Kidney (tissue), 14 donors: ENCODE data around the gene USP5. TPM values are rescaled to one million over a fixed set of nuclear protein-coding genes. Genes with fewer than 3 reads are reported as not detected.
A peak's percentile ranks its signal among the peaks of the same experiment; 100 is the strongest.

Source experiments
- DNase-seq, 5 donors: peaks; one replicate each; pipeline ENCODE4 v3.0.0-alpha.2; 2013 to 2020
- FAIRE-seq: peaks from 2 replicates; lab custom pipeline; 2012; peaks lifted over from hg19 to GRCh38; lab: Jason Lieb, UNC
- H3K27ac ChIP-seq, 2 donors: one replicate each; pipeline ENCODE4 v1.7.0; 2013; ENCODE audit warnings: low read depth in 2 of 2, low read length in 2 of 2, inconsistent platforms in 1 of 2
- H3K27me3 ChIP-seq: one replicate; pipeline ENCODE4 v1.7.1; 2013; ENCODE audit warnings: low read length, inconsistent platforms; ENCODE audit not compliant: control insufficient read depth, insufficient read depth
- H3K36me3 ChIP-seq, 3 donors: one replicate each; pipeline versions ENCODE4 v1.7.0 to v1.7.1; 2013; ENCODE audit warnings: low read length in 3 of 3, control low read depth in 1 of 3, inconsistent platforms in 1 of 3; ENCODE audit not compliant: insufficient read depth in 3 of 3, control insufficient read depth in 2 of 3
- H3K4me1 ChIP-seq, 3 donors: one replicate each; pipeline versions ENCODE4 v1.7.0 to v1.7.1; 2013; ENCODE audit warnings: low read length in 3 of 3, inconsistent platforms in 1 of 3, low read depth in 1 of 3; ENCODE audit not compliant: control insufficient read depth in 2 of 3, insufficient read depth in 2 of 3
- H3K4me3 ChIP-seq, 3 donors: one replicate each; pipeline versions ENCODE4 v1.7.0 to v1.8.1; 2013; ENCODE audit warnings: low read length in 3 of 3, control low read depth in 1 of 3, inconsistent platforms in 1 of 3
- H3K9ac ChIP-seq, 3 donors: one replicate each; pipeline versions ENCODE4 v1.7.0 to v1.7.1; 2013; ENCODE audit warnings: low read length in 3 of 3, control low read depth in 1 of 3, inconsistent platforms in 1 of 3
- H3K9me3 ChIP-seq, 3 donors: one replicate each; pipeline versions ENCODE4 v1.7.0 to v1.7.1; 2013; ENCODE audit warnings: low read length in 3 of 3, control low read depth in 1 of 3, inconsistent platforms in 1 of 3; ENCODE audit not compliant: control insufficient read depth in 2 of 3, insufficient read depth in 1 of 3
- intact Hi-C: fragments of 100-400 bp; cut with DNase I; formaldehyde crosslinking; loops from one replicate; pipeline ENCODE4 v1.11.1; 2022
- polyA plus RNA-seq: library from polyadenylated mRNA; stranded (reverse); fragments of 350-450 nt; fragmentation: Illumina TruSeq; extraction: RNeasy Lipid Tissue Mini Kit (QIAGEN cat#74804); gene quantifications from one replicate; pipeline ENCODE4 v1.2.3, GENCODE V29; 2014; ENCODE audit warnings: low read depth, low replicate concordance; ENCODE audit not compliant: insufficient read depth
- total RNA-seq: library from RNA; stranded (reverse); fragmentation: NEBNext Ultra II Directional; extraction: Animal tissue kit (Norgen Biotek cat#: 25700); gene quantifications from one replicate; pipeline ENCODE4 v1.2.1, GENCODE V29; 2021
- TF ChIP-seq, protein P1 (sequence below): IDR thresholded peaks from 3 replicates; pipeline ENCODE4 v1.5.1; 2012; ENCODE audit warnings: mild to moderate bottlenecking, moderate library complexity, borderline replicate concordance; ENCODE audit not compliant: insufficient read depth; ENCODE audit errors: extremely low read depth
- donor health status: control.
- donor health status: control.
- donor health status: control.
- donor health status: control.
- donor health status: control.
- donor health status: DM: yes; HTN: yes; CAD: no.
- donor health status: Normal renal cell carcinoma (clear cell type).

The USP5 gene
- total and polyA plus RNA-seq, 2 donors from 2014 or later: 52.3 to 75.5 TPM

DNA sequence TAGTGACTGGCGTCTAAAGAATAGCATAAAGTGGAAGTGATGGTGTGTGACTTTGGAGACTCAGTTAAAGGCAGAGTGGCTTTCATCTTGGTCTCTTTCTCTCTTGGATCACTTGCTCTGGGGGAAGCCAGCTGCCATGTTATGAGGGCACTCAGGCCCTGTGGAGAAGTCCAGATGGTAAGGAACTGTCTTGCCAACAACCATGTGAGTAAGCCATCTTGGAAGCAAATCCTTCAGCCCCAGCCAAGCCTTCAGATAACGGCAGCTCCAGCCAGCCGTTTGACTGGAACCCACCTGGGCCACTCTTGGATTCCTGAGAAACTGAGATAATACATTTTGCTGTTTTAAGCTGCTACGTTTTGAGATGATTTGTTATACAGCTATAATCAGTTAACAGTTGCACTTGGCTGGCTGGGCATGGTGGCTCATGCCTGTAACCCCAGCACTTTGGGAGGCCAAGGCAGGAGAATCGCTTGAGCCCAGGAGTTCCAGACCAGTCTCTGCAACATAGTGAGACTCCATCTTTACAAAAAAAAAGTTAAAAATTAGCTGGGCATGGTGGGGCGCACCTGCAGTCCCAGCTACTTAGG, 45.0 kb downstream of the USP5 start:
- TF ChIP-seq, protein P1, sequence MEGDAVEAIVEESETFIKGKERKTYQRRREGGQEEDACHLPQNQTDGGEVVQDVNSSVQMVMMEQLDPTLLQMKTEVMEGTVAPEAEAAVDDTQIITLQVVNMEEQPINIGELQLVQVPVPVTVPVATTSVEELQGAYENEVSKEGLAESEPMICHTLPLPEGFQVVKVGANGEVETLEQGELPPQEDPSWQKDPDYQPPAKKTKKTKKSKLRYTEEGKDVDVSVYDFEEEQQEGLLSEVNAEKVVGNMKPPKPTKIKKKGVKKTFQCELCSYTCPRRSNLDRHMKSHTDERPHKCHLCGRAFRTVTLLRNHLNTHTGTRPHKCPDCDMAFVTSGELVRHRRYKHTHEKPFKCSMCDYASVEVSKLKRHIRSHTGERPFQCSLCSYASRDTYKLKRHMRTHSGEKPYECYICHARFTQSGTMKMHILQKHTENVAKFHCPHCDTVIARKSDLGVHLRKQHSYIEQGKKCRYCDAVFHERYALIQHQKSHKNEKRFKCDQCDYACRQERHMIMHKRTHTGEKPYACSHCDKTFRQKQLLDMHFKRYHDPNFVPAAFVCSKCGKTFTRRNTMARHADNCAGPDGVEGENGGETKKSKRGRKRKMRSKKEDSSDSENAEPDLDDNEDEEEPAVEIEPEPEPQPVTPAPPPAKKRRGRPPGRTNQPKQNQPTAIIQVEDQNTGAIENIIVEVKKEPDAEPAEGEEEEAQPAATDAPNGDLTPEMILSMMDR: no peak
- H3K4me3 ChIP-seq: no peak overlapping the region
- no peaks in the 10 kb centered on the region for H3K4me1 ChIP-seq
- no peak for FAIRE-seq
- H3K27ac ChIP-seq: no peak overlapping the region
- no peak overlapping the region for H3K9ac ChIP-seq
- H3K27me3 ChIP-seq: no peaks in the 10 kb centered on the region
- no peaks in the 10 kb centered on the region for H3K36me3 ChIP-seq
- no peaks in the 10 kb centered on the region for H3K9me3 ChIP-seq
- DNase-seq: peak in 1 of 5 donors; percentile 25
- intact Hi-C loops: no loop called here

DNA sequence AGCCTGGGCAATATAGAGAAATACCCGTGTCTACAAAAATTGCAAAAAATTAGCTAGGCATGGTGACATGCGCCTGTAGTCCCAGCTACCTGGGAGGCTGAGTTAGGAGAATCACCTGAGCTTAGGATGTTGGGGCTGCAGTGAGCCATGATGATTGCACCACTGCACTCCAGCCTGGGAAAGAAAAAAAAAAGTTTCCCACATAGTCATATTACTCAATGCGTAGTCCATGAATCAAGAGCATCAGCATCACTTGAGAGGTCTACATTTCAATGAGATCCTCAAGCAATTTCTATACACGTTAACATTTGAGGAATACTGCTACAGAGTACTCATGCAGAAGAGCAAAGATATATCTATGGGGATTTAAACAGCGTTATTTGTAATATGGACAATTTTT, 47.5 kb downstream of the USP5 start:
- TF ChIP-seq, protein P1: no peak
- Histone ChIP-seq H3K9ac (no peak overlapping the region), H3K27me3 (no peaks in the 10 kb centered on the region), H3K9me3 (no peaks in the 10 kb centered on the region), H3K4me1 (peaks cover 0 to 5% (median 0%) of the 10 kb centered on the region in 3 donors), H3K4me3 (no peak overlapping the region), H3K36me3 (no peaks in the 10 kb centered on the region), H3K27ac (no peak overlapping the region)
- FAIRE-seq (no peak), DNase-seq (no peak)
- intact Hi-C loops: no loop called here

DNA sequence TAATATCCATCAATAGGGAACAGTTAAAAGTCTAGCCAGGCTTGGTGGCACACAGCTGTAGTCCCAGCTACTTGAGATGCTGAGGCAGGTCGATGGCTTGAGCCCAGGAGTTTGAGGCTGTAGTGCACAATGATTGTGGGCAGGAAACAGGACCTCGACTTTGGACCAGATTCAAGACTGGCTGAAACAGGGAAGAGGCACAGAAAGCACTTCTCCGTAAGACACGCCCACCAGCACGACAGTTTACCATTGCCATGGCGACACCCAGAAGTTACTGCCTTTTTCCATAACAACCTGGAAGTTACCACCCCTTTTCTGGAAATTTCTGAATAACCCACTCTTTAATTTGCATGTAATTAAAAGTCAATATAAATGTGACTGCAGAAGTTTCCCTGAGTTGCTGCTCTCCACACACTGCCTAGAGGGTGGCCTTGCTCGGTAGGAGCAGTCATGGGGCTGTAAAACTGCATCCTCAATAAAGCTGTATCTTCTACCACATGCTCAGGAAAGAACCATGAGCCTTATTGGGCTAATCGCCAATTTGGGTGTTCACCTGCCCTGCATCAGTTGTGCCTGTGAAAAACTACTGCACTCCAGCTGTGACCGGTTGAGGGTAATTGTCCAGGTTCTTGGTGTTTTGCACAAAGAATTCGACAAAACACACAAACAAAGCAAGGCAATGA, 48.0 kb downstream of the USP5 start:
- TF ChIP-seq, protein P1: no peak
- intact Hi-C loops: no loop called here
- no peaks in the 10 kb centered on the region for H3K36me3 ChIP-seq
- no peak overlapping the region for H3K4me3 ChIP-seq
- no peaks in the 10 kb centered on the region for H3K27me3 ChIP-seq
- H3K9ac ChIP-seq: no peak overlapping the region
- no peak for FAIRE-seq
- peaks cover 0 to 8% (median 0%) of the 10 kb centered on the region in 3 donors for H3K4me1 ChIP-seq
- peak in 3 of 5 donors; percentile 24 to 85 (median 71) for DNase-seq
- peak overlapping the region in 1 of 2 donors; percentile 23 for H3K27ac ChIP-seq
- H3K9me3 ChIP-seq: no peaks in the 10 kb centered on the region
